ENCODE measurements around the gene PPP2R5C. TPM values are rescaled to one million over a fixed set of nuclear protein-coding genes. Genes with fewer than 3 reads are reported as not detected.

The PPP2R5C gene
- total and polyA plus RNA-seq, 2 of the 8 experiments (the other 6 are each of a cell fraction or from before 2014, with no cell fraction given), result 49.6 to 95.9 TPM

DNA sequence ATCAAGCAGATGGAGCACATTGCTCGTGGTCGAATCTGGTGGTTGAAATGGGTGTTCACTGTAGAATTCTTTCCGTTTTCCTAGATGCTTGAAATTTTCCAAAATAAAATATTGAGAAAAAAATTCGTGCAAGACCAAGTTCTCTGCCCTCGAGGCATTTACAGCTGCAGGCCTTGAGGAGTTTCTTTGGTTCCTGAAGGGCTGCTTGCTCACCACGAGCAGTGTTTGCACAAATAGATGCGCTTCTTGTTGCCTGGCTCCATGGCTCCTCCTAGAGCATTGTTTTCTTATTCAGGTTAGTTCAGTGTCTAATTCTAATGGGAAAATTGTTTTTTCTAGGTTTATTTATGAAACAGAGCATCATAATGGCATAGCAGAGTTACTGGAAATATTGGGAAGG is 128.4 kb downstream of the PPP2R5C start (continued):
- TF ChIP-seq MAX (IDR thresholded peaks at IDR 0.05), result no peak
